Measurements from ENCODE around the gene PTPN14. TPM values are rescaled to one million over a fixed set of nuclear protein-coding genes. Genes with fewer than 3 reads are reported as not detected.

Gene PTPN14
- total and polyA plus RNA-seq, 2 of the 4 experiments (the other 2 are of a cell fraction) = 21.5 to 31.7 TPM

DNA sequence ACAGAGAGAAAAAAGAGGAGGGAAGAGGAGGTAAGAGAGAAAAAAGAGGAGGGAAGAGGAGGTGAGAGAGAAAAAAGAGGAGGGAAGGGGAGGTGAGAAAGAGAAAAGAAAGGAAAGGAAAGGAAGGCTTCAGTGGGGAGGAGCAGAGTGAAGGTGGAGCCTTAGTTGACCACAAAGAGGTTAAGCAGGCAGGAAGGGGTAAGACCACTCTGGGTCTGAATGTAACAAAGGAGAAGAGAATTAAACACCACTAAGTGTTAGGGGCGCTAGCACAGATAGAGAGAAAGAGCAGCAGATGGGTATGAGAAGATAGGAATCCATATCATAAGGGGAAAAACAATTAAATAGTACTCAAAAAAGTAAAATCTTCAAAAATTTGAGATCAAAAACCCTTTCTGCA is 6.6 kb downstream of the PTPN14 start:
- in situ Hi-C loops (cut with MboI; ENCODE audit: low sequenced_read_pairs) = no loop called here
- dilution Hi-C loops (cut with HindIII; ENCODE audit: low sequenced_read_pairs, unreplicated experiment) = no loop called here
- no peak for DNase-seq

More for the DNA sequence above, 6.6 kb downstream of the PTPN14 start:
- Histone ChIP-seq H2AK5ac (ENCODE audit: low read depth, low read length) (no peak overlapping the region), H3K9me1 (ENCODE audit: insufficient read depth, low read length) (peaks cover 20% of the 10 kb centered on the region), H3K4ac (ENCODE audit: low read depth, low read length) (no peak overlapping the region), H4K8ac (ENCODE audit: low read depth in 2 of 2, low read length in 2 of 2) (no peak overlapping the region), H3K27me3 (ENCODE audit: control insufficient read depth, insufficient read depth, low read length) (no peaks in the 10 kb centered on the region), H2AK9ac (replicated peaks; ENCODE audit: low read depth, low read length, poor library complexity) (no peak overlapping the region), H2AFZ (replicated peaks; ENCODE audit: low read length, poor library complexity) (no peak overlapping the region), H2BK15ac (ENCODE audit: low read depth, low read length) (no peak overlapping the region), H2BK120ac (ENCODE audit: low read depth, low read length) (no peak overlapping the region), H2BK5ac (ENCODE audit: low read depth, low read length, poor library complexity, severe bottlenecking) (no peak overlapping the region), H3K4me3 (ENCODE audit: insufficient read depth, low read depth, low read length) (no peak overlapping the region), H3K18ac (ENCODE audit: low read depth, low read length) (no peak overlapping the region), H3K56ac (ENCODE audit: extremely low read depth, insufficient read depth, low read length) (no peak overlapping the region), H4K5ac (ENCODE audit: low read depth, low read length) (no peak overlapping the region), H3K9ac (ENCODE audit: low read depth, low read length) (no peak overlapping the region), H3K4me2 (ENCODE audit: low read depth, low read length) (no peak overlapping the region), H4K20me1 (ENCODE audit: insufficient read depth, low read length) (peaks cover 90% of the 10 kb centered on the region), H3K9me3 (ENCODE audit: control insufficient read depth, insufficient read depth, low read length) (no peaks in the 10 kb centered on the region), H3K4me1 (ENCODE audit: control insufficient read depth, insufficient read depth, low read length) (peaks cover 13% of the 10 kb centered on the region), H2BK20ac (ENCODE audit: low read depth, low read length) (no peak overlapping the region), H3K79me1 (ENCODE audit: low read depth in 1 of 2, low read length in 2 of 2) (peaks cover 8 to 80% of the 10 kb centered on the region in 2 experiments), H3K14ac (replicated peaks; ENCODE audit: low read depth, low read length) (no peak overlapping the region), H3K27ac (ENCODE audit: insufficient read depth, low read length) (no peak overlapping the region), H4K91ac (ENCODE audit: insufficient read depth, low read depth, low read length) (no peak overlapping the region), H3K23ac (ENCODE audit: low read depth, low read length) (no peak overlapping the region), H3K36me3 (ENCODE audit: control insufficient read depth, insufficient read depth, low read length) (peaks cover 5% of the 10 kb centered on the region)
- intact Hi-C loops (cut with micrococcal nuclease) = no loop called here
- ChIA-PET CTCF (interaction anchor here (0.7 kb wide), 1 partner anchor 194 kb away, joined by 3 read pairs; no protein-coding TSS in a partner anchor), POLR2A (ENCODE audit: unreplicated experiment) (no interaction called here)
- no TSS peak for BruUV-seq (replicated peaks)
- no peak for ATAC-seq (ENCODE audit: low read depth)
- no CpG with 5 or more reads among the region's 1 CpG for WGBS, 2 experiments (ENCODE audit: extremely low coverage in 2 of 2, insufficient read length in 1 of 2)
- TF ChIP-seq MAZ (IDR thresholded peaks at IDR 0.05; ENCODE audit: borderline replicate concordance, low read depth, low read length) = no peak
- TF ChIP-seq NFE2L2 (IDR thresholded peaks at IDR 0.05; ENCODE audit: low read depth, low read length) = no peak

All from IMR-90 (cell line).